Measurements from ENCODE around the gene ATG4A. TPM values are rescaled to one million over a fixed set of nuclear protein-coding genes. Genes with fewer than 3 reads are reported as not detected.

The ATG4A gene
- total RNA-seq, 1 experiment from 2014 or later: 4.6 TPM

- CTCF ChIA-PET: no interaction called here
- Histone ChIP-seq H3K36me3 (ENCODE audit: control insufficient read depth, insufficient read depth, low read length) (no peaks in the 10 kb centered on the region), H3K9me3 (no peaks in the 10 kb centered on the region), H3K27me3 (replicated peaks; ENCODE audit: control insufficient read depth, insufficient read depth, low read length) (no peaks in the 10 kb centered on the region), H3K4me1 (no peaks in the 10 kb centered on the region), H3K4me3 (ENCODE audit: low read depth, low read length) (no peak overlapping the region)
- intact Hi-C loops (cut with micrococcal nuclease; ENCODE audit: unreplicated experiment): no loop called here
- no TSS peak for BruUV-seq (replicated peaks)
- Mint-ChIP-seq H3K4me3 (ENCODE audit: unreplicated experiment) (no peak overlapping the region), H3K27me3 (ENCODE audit: insufficient read depth, unreplicated experiment) (no peaks in the 10 kb centered on the region), H3K36me3 (ENCODE audit: insufficient read depth, unreplicated experiment) (no peaks in the 10 kb centered on the region), H3K9me3 (ENCODE audit: unreplicated experiment) (no peaks in the 10 kb centered on the region), H3K4me1 (ENCODE audit: low read depth, unreplicated experiment) (no peaks in the 10 kb centered on the region), H3K27ac (ENCODE audit: unreplicated experiment) (no peak overlapping the region)
- POLR2A ChIA-PET: no interaction called here
- DNase-seq: no peak
- TF ChIP-seq CTCF (IDR thresholded peaks at IDR 0.05; ENCODE audit: insufficient read depth in 1 of 2, low read depth in 1 of 2, low read length in 1 of 2, severe bottlenecking in 1 of 2, unreplicated experiment in 1 of 2): no peak
These were observed 64.5 kb downstream of the ATG4A start for GRCh38 chrX:108156082-108156481.

- H3K4me3 ChIP-seq (ENCODE audit: low read depth, low read length): no peak overlapping the region
- H3K27me3 ChIP-seq (replicated peaks; ENCODE audit: control insufficient read depth, insufficient read depth, low read length): no peaks in the 10 kb centered on the region
- no peaks in the 10 kb centered on the region for H3K27me3 Mint-ChIP-seq (ENCODE audit: insufficient read depth, unreplicated experiment)
- no peak overlapping the region for H3K27ac Mint-ChIP-seq (ENCODE audit: unreplicated experiment)
- CTCF ChIA-PET: no interaction called here
- no peaks in the 10 kb centered on the region for H3K9me3 ChIP-seq
- no peaks in the 10 kb centered on the region for H3K4me1 Mint-ChIP-seq (ENCODE audit: low read depth, unreplicated experiment)
- no peak overlapping the region for H3K4me3 Mint-ChIP-seq (ENCODE audit: unreplicated experiment)
- H3K9me3 Mint-ChIP-seq (ENCODE audit: unreplicated experiment): no peaks in the 10 kb centered on the region
- TF ChIP-seq CTCF (IDR thresholded peaks at IDR 0.05; ENCODE audit: insufficient read depth in 1 of 2, low read depth in 1 of 2, low read length in 1 of 2, severe bottlenecking in 1 of 2, unreplicated experiment in 1 of 2): no peak
- no TSS peak for BruUV-seq (replicated peaks)
- no peaks in the 10 kb centered on the region for H3K36me3 Mint-ChIP-seq (ENCODE audit: insufficient read depth, unreplicated experiment)
- H3K36me3 ChIP-seq (ENCODE audit: control insufficient read depth, insufficient read depth, low read length): no peaks in the 10 kb centered on the region
- DNase-seq: no peak
- POLR2A ChIA-PET: no interaction called here
- intact Hi-C loops (cut with micrococcal nuclease; ENCODE audit: unreplicated experiment): no loop called here
- no peaks in the 10 kb centered on the region for H3K4me1 ChIP-seq
These were observed 65.4 kb downstream of the ATG4A start for GRCh38 chrX:108156934-108157466.

- Mint-ChIP-seq H3K9me3 (ENCODE audit: unreplicated experiment) (no peaks in the 10 kb centered on the region), H3K4me3 (ENCODE audit: unreplicated experiment) (no peak overlapping the region), H3K36me3 (ENCODE audit: insufficient read depth, unreplicated experiment) (no peaks in the 10 kb centered on the region), H3K4me1 (ENCODE audit: low read depth, unreplicated experiment) (no peaks in the 10 kb centered on the region), H3K27me3 (ENCODE audit: insufficient read depth, unreplicated experiment) (no peaks in the 10 kb centered on the region), H3K27ac (ENCODE audit: unreplicated experiment) (no peak overlapping the region)
- BruUV-seq (replicated peaks): no TSS peak
- ChIA-PET POLR2A (no interaction called here), CTCF (no interaction called here)
- H3K4me3 ChIP-seq (ENCODE audit: low read depth, low read length): no peak overlapping the region
- H3K4me1 ChIP-seq: no peaks in the 10 kb centered on the region
- no peaks in the 10 kb centered on the region for H3K27me3 ChIP-seq (replicated peaks; ENCODE audit: control insufficient read depth, insufficient read depth, low read length)
- no peaks in the 10 kb centered on the region for H3K36me3 ChIP-seq (ENCODE audit: control insufficient read depth, insufficient read depth, low read length)
- no peak for DNase-seq
- TF ChIP-seq CTCF (IDR thresholded peaks at IDR 0.05; ENCODE audit: insufficient read depth in 1 of 2, low read depth in 1 of 2, low read length in 1 of 2, severe bottlenecking in 1 of 2, unreplicated experiment in 1 of 2): no peak
- intact Hi-C loops (cut with micrococcal nuclease; ENCODE audit: unreplicated experiment): no loop called here
- no peaks in the 10 kb centered on the region for H3K9me3 ChIP-seq
These were observed 66.0 kb downstream of the ATG4A start for GRCh38 chrX:108157628-108158027.
